Vagina (tissue), 2 donors: Measurements from ENCODE around the gene KIF1B. TPM values are rescaled to one million over a fixed set of nuclear protein-coding genes. Genes with fewer than 3 reads are reported as not detected.

Experiments used
- DNase-seq, 2 donors: peaks; one replicate each; pipeline ENCODE4 v3.0.0-alpha.2; 2017; ENCODE audit errors: extremely low spot score in 2 of 2
- H3K27ac ChIP-seq: fragments of 200-600 bp; sonication (generic); one replicate; pipeline ENCODE4 v1.5.1; 2019
- H3K27me3 ChIP-seq: fragments of 200-600 bp; sonication (generic); one replicate; pipeline ENCODE4 v1.5.1; 2019
- H3K36me3 ChIP-seq, 2 donors: fragments of 200-600 bp; sonication (generic); one replicate each; pipeline ENCODE4 v1.5.1; 2017 to 2019
- H3K4me1 ChIP-seq: fragments of 200-600 bp; sonication (generic); one replicate; pipeline ENCODE4 v1.5.1; 2019
- H3K4me3 ChIP-seq, 2 donors: fragments of 200-600 bp; sonication (generic); 1 replicate in 1 of 2; 2 replicates in 1 of 2; pipeline ENCODE4 v1.5.1; 2016 to 2019
- H3K9me3 ChIP-seq: fragments of 200-600 bp; sonication (generic); one replicate; pipeline ENCODE4 v1.5.1; 2019
- CTCF ChIP-seq, 3 experiments: fragments of 450-650 bp in 2 of 3; fragments of 200-600 bp in 1 of 3; sonication (generic) in 1 of 3; IDR thresholded peaks; one replicate each; pipeline ENCODE4 v1.5.1; 2017 to 2019; ENCODE audit warnings: antibody characterized with exemption in 3 of 3, mild to moderate bottlenecking in 2 of 3, moderate library complexity in 2 of 3
- POLR2A ChIP-seq, 2 donors: fragments of 450-650 bp; IDR thresholded peaks; one replicate each; pipeline ENCODE4 v1.6.1; 2017; ENCODE audit warnings: antibody characterized with exemption in 2 of 2, mild to moderate bottlenecking in 2 of 2, moderate library complexity in 2 of 2
- POLR2AphosphoS5 ChIP-seq, 2 donors: sonication (generic); formaldehyde crosslinking; IDR thresholded peaks; one replicate each; pipeline ENCODE4 v1.9.0; 2017; ENCODE audit warnings: antibody characterized with exemption in 2 of 2, mild to moderate bottlenecking in 2 of 2, low read depth in 1 of 2; ENCODE audit not compliant: insufficient read depth in 1 of 2
- intact Hi-C: fragments of 100-400 bp; cut with DNase I; formaldehyde crosslinking; loops from one replicate; pipeline ENCODE4 v1.15.1; 2023
- total RNA-seq: library from RNA; depleted of rRNA; stranded (reverse); fragments of >200 nt; gene quantifications from one replicate; pipeline ENCODE4 v1.2.3, GENCODE V29; 2016

Gene KIF1B
- total RNA-seq, 1 donor from 2014 or later, result 45.4 TPM

DNA sequence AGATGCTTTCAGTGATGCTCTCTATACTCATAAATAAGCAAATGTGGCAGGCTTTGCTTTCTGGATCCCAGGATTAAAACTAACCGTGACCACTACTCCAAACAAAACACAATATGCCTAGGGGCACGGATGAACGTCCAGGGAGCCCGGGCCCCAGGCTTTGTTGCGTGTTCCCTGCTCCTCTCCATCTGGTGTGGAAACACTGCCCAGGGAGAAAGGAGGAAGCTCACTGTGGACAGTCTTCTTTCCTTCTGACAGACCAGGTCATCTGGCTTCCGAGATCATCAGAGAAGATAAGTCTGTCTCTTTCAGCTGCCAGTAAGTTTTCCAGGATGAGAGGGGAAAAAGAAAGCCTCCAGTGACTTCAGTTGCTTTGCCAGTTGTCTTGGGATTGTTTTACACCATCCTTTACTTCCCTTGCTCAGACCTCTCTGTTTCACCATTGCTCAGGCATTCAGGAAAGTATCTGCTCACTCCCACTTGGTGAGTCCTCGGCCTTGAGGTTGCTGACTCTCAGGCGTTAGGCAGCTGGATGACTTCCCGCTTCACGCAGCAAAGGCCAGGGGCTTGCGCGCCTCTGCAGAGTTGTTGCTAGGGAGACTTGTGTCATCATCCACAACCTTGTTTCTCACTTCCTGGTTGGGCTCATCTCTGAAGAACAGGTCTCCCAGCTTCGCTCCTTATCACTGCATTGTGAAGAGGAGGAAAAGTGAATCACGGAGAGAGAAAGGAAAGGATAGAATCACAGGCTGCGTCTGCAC, 167.9 kb downstream of the KIF1B start:
- intact Hi-C loops, result no loop called here
- TF ChIP-seq CTCF (IDR thresholded peaks at IDR 0.05) (no peak), POLR2AphosphoS5 (IDR thresholded peaks at IDR 0.05; ENCODE audit: insufficient read depth in 1 of 2, low read depth in 1 of 2) (peak in 1 of 2 donors; percentile 35), POLR2A (IDR thresholded peaks at IDR 0.05) (no peak)
- H3K27ac ChIP-seq, result no peak overlapping the region
- no peaks in the 10 kb centered on the region for H3K9me3 ChIP-seq
- peaks cover 0 to 19% of the 10 kb centered on the region in 2 donors for H3K36me3 ChIP-seq
- H3K4me1 ChIP-seq, result peaks cover 4% of the 10 kb centered on the region
- no peak for DNase-seq
- H3K27me3 ChIP-seq, result no peaks in the 10 kb centered on the region
- H3K4me3 ChIP-seq, result no peak overlapping the region

DNA sequence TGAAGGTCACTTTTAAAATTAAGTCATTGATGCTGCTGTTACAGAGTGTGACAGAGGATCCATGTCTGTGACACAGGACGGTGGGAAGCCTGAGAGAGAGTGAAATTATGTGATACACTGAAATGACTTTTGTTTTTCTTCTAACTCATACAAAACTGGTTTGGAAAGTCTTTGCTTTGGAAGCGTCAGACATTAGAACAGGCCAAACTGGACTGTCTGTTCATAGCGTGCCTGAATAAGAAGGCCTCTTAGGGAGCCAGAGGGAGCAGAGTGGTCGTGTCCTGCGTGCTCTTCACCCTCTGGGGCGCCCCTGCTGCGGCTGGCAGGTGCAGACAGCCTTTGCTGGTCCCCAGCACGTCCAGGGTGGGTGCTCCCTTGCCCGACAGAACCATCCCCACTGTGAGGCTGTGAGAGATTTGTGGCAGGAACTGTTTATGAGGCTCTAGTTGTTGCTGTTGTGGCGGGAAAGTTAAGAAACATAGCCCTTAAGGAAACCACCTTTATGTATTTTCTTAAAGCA, 168.8 kb downstream of the KIF1B start:
- H3K27ac ChIP-seq, result no peak overlapping the region
- peaks cover 4% of the 10 kb centered on the region for H3K4me1 ChIP-seq
- no peak for DNase-seq
- H3K9me3 ChIP-seq, result no peaks in the 10 kb centered on the region
- H3K36me3 ChIP-seq, result peaks cover 0 to 12% of the 10 kb centered on the region in 2 donors
- intact Hi-C loops, result no loop called here
- TF ChIP-seq CTCF (IDR thresholded peaks at IDR 0.05) (no peak), POLR2A (IDR thresholded peaks at IDR 0.05) (no peak), POLR2AphosphoS5 (IDR thresholded peaks at IDR 0.05; ENCODE audit: insufficient read depth in 1 of 2, low read depth in 1 of 2) (no peak)
- no peaks in the 10 kb centered on the region for H3K27me3 ChIP-seq
- H3K4me3 ChIP-seq, result no peak overlapping the region

DNA sequence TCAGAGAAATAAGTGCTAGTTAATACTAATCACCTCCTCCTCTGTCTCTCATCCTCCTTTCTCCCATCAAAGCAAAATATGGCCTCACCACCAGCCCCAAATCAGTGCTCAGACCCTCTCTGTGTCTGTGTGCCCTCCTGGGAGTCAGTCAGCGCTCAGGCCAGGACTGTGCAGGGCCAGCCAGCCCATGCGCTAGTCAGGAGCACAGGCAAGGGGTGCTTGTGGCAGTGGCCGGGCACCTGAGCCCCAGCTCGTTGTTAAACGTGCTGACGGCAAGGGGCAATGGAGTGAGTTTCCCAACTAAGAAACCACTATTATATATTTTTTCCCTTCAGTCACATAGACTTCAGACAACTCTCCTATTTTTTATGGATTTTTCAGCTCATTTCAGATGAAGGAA, 169.3 kb downstream of the KIF1B start:
- no peak for DNase-seq
- no peaks in the 10 kb centered on the region for H3K27me3 ChIP-seq
- no peaks in the 10 kb centered on the region for H3K9me3 ChIP-seq
- peaks cover 0 to 7% of the 10 kb centered on the region in 2 donors for H3K36me3 ChIP-seq
- no peak overlapping the region for H3K27ac ChIP-seq
- TF ChIP-seq CTCF (IDR thresholded peaks at IDR 0.05), result no peak
- TF ChIP-seq POLR2A (IDR thresholded peaks at IDR 0.05), result no peak
- TF ChIP-seq POLR2AphosphoS5 (IDR thresholded peaks at IDR 0.05; ENCODE audit: insufficient read depth in 1 of 2, low read depth in 1 of 2), result no peak
- H3K4me3 ChIP-seq, result no peak overlapping the region
- intact Hi-C loops, result no loop called here
- H3K4me1 ChIP-seq, result peaks cover 4% of the 10 kb centered on the region

DNA sequence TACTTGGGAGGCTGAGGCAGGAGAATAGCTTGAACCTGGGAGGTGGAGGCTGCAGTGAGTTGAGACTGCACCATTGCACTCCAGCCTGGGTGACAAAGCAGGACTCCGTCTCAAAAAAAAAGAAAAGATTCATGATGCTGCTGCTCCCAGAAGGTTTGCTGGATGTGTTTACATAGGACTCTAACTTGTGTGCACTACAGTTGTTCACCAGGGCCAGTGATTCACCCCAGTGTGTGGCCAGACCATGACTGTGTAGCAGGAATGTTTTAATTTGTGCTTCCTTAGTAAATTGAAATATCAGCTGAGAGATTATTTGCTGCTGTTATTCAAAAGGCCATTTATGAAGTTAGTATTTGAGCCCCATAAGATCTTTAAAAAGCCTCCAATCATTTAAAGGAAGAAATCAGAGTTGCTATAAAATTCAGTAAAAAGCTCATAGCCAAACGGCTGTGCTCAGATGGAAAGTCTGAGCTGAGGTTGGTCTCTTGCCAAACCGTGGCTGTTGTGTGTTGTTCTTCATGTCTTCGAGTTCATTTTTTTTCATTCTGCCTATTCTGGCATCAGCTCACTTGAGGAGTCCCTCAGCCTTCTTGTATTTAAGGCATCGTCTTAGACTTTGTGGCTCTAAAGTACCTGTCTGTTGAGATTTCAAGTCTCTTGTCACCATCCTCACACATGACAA, 170.4 kb downstream of the KIF1B start:
- Histone ChIP-seq H3K9me3 (no peaks in the 10 kb centered on the region), H3K4me3 (no peak overlapping the region), H3K36me3 (no peaks in the 10 kb centered on the region), H3K27me3 (no peaks in the 10 kb centered on the region), H3K4me1 (peaks cover 4% of the 10 kb centered on the region), H3K27ac (no peak overlapping the region)
- TF ChIP-seq POLR2AphosphoS5 (IDR thresholded peaks at IDR 0.05; ENCODE audit: insufficient read depth in 1 of 2, low read depth in 1 of 2) (no peak), CTCF (IDR thresholded peaks at IDR 0.05) (no peak), POLR2A (IDR thresholded peaks at IDR 0.05) (no peak)
- DNase-seq, result no peak
- intact Hi-C loops, result no loop called here

DNA sequence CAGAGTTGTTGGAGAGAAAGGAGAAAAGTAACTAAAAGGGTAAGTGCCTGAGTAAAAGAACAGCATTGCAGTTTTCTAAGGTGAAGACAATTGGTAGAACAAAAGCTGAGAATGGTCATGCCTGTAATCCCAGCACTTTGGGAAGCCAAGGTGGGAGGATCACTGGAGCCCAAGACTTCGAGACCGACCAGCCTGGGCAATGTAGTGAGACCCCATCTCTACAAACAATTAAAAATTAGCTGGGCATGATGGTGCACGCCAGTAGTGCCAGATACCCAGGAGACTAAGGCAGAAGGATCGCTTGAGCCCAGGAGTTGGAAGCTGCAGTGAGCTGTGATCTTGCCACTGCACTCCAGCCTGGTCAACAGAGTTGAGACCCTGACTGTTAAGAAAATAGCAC, 173.3 kb downstream of the KIF1B start:
- Histone ChIP-seq H3K9me3 (no peaks in the 10 kb centered on the region), H3K4me1 (peaks cover 22% of the 10 kb centered on the region), H3K36me3 (no peaks in the 10 kb centered on the region), H3K27ac (no peak overlapping the region), H3K27me3 (no peaks in the 10 kb centered on the region), H3K4me3 (no peak overlapping the region)
- TF ChIP-seq CTCF (IDR thresholded peaks at IDR 0.05), result no peak
- no peak for TF ChIP-seq POLR2AphosphoS5 (IDR thresholded peaks at IDR 0.05; ENCODE audit: insufficient read depth in 1 of 2, low read depth in 1 of 2)
- no peak for TF ChIP-seq POLR2A (IDR thresholded peaks at IDR 0.05)
- DNase-seq, result no peak
- intact Hi-C loops, result no loop called here
